Spinal cord (tissue), 10 donors: ENCODE data around the gene AFG1L. TPM values are rescaled to one million over a fixed set of nuclear protein-coding genes. Genes with fewer than 3 reads are reported as not detected.
"Not testable (repeated sequence)": the region's sequence is repeated elsewhere in the genome, so short reads cannot be mapped to it uniquely, and the experiment has no call there.

ENCODE experiments used
- DNase-seq, 6 donors: peaks; one replicate each; pipeline versions ENCODE4 v3.0.0 to v3.0.0-alpha.2; 2013 to 2015; ENCODE audit warnings: low spot score in 6 of 6, low read depth in 4 of 6
- H3K27ac ChIP-seq: one replicate; pipeline ENCODE4 v1.5.1; 2013; ENCODE audit warnings: low read depth, low read length, control low read depth
- H3K27me3 ChIP-seq: one replicate; pipeline ENCODE4 v1.6.1; 2013; ENCODE audit warnings: low read length; ENCODE audit not compliant: control insufficient read depth, insufficient read depth
- H3K36me3 ChIP-seq: one replicate; pipeline ENCODE4 v1.6.1; 2013; ENCODE audit warnings: low read length; ENCODE audit not compliant: control insufficient read depth, insufficient read depth
- H3K4me1 ChIP-seq: one replicate; pipeline ENCODE4 v1.6.1; 2013; ENCODE audit warnings: low read length; ENCODE audit not compliant: control insufficient read depth, insufficient read depth
- H3K4me3 ChIP-seq: one replicate; pipeline ENCODE4 v1.5.1; 2013; ENCODE audit warnings: low read depth, low read length, control low read depth
- H3K9me3 ChIP-seq: one replicate; pipeline ENCODE4 v1.6.1; 2013; ENCODE audit warnings: low read length; ENCODE audit not compliant: control insufficient read depth, insufficient read depth
- WGBS: methylation state at CpG from one replicate; pipeline ENCODE4 v1.1.5; 2013; ENCODE audit warnings: missing lambda C conversion rate; ENCODE audit not compliant: insufficient coverage; 5-methylcytosine and 5-hydroxymethylcytosine counted together
- polyA plus RNA-seq, 2 donors: library from polyadenylated mRNA; unstranded; fragments of 120-200 nt; gene quantifications; one replicate each; pipeline ENCODE4 v1.2.1, GENCODE V29; 2013; ENCODE audit not compliant: insufficient read length in 2 of 2
- total RNA-seq, 2 donors: library from RNA; depleted of rRNA in 1 of 2; stranded (reverse); fragments of 120-200 nt in 1 of 2; fragments of >200 nt in 1 of 2; gene quantifications; one replicate each; pipeline versions ENCODE4 v1.2.3 to v1.2.4, GENCODE V29; 2013 to 2014
- donor health status: healthy.

Gene AFG1L
- total and polyA plus RNA-seq, 4 donors = 5.6 to 12.0 (median 9.5) TPM

- no CpG with 5 or more reads among the region's 4 CpGs for WGBS
- not testable (repeated sequence) for H3K4me1 ChIP-seq, H3K4me3 ChIP-seq, H3K27ac ChIP-seq, H3K36me3 ChIP-seq, H3K27me3 ChIP-seq, H3K9me3 ChIP-seq, DNase-seq
Measured at GRCh38 chr6:108535920-108536535, 241.2 kb downstream of the AFG1L start.

- H3K4me3 ChIP-seq = no peak overlapping the region
- H3K27me3 ChIP-seq = no peaks in the 10 kb centered on the region
- WGBS = 17% methylated on average over 2 of the region's 5 CpGs
- H3K36me3 ChIP-seq = no peaks in the 10 kb centered on the region
- peak in 4 of 6 donors; percentile 65 to 96 (median 81) for DNase-seq
- H3K9me3 ChIP-seq = peaks cover 1% of the 10 kb centered on the region
- H3K27ac ChIP-seq = no peak overlapping the region
- H3K4me1 ChIP-seq = no peaks in the 10 kb centered on the region
Measured at GRCh38 chr6:108541843-108542759, 247.2 kb downstream of the AFG1L start.

- Histone ChIP-seq H3K36me3 (no peaks in the 10 kb centered on the region), H3K9me3 (peaks cover 1% of the 10 kb centered on the region), H3K4me3 (no peak overlapping the region), H3K4me1 (no peaks in the 10 kb centered on the region), H3K27me3 (no peaks in the 10 kb centered on the region), H3K27ac (no peak overlapping the region)
- DNase-seq = no peak
- WGBS = 91% methylated on average over 6 of the region's 7 CpGs
Measured at GRCh38 chr6:108543175-108543940, 248.5 kb downstream of the AFG1L start.

- Histone ChIP-seq H3K27me3 (no peaks in the 10 kb centered on the region), H3K9me3 (peaks cover 1% of the 10 kb centered on the region), H3K27ac (no peak overlapping the region), H3K36me3 (no peaks in the 10 kb centered on the region), H3K4me3 (no peak overlapping the region), H3K4me1 (no peaks in the 10 kb centered on the region)
- WGBS = 50% methylated on average over 1 of the region's 3 CpGs
- DNase-seq = no peak
Measured at GRCh38 chr6:108544606-108545005, 249.8 kb downstream of the AFG1L start.

GRCh38 chr6:108546079-108547049, 251.5 kb downstream of the AFG1L start:
- 90% methylated on average over 4 of the region's 6 CpGs for whole genome bisulfite sequencing
- no peaks in the 10 kb centered on the region for H3K27me3 ChIP-seq
- no peaks in the 10 kb centered on the region for H3K36me3 ChIP-seq
- no peak overlapping the region for H3K27ac ChIP-seq
- no peaks in the 10 kb centered on the region for H3K4me1 ChIP-seq
- no peak overlapping the region for H3K4me3 ChIP-seq
- DNase-seq = no peak
- no peaks in the 10 kb centered on the region for H3K9me3 ChIP-seq

- WGBS = no CpG with 5 or more reads among the region's 1 CpG
- H3K4me1 ChIP-seq = no peaks in the 10 kb centered on the region
- no peaks in the 10 kb centered on the region for H3K36me3 ChIP-seq
- H3K4me3 ChIP-seq = no peak overlapping the region
- DNase-seq = no peak
- no peaks in the 10 kb centered on the region for H3K9me3 ChIP-seq
- H3K27me3 ChIP-seq = no peaks in the 10 kb centered on the region
- H3K27ac ChIP-seq = no peak overlapping the region
Measured at GRCh38 chr6:108549241-108549640, 254.4 kb downstream of the AFG1L start.

GRCh38 chr6:108549741-108550140, 254.9 kb downstream of the AFG1L start:
- Histone ChIP-seq H3K9me3 (no peaks in the 10 kb centered on the region), H3K27ac (no peak overlapping the region), H3K27me3 (no peaks in the 10 kb centered on the region), H3K4me3 (no peak overlapping the region), H3K36me3 (no peaks in the 10 kb centered on the region), H3K4me1 (no peaks in the 10 kb centered on the region)
- no peak for DNase-seq
- WGBS = 100% methylated on average over 1 of the region's 3 CpGs

- Histone ChIP-seq H3K9me3 (no peaks in the 10 kb centered on the region), H3K36me3 (no peaks in the 10 kb centered on the region), H3K27me3 (no peaks in the 10 kb centered on the region), H3K27ac (no peak overlapping the region), H3K4me1 (no peaks in the 10 kb centered on the region), H3K4me3 (no peak overlapping the region)
- 63% methylated on average over 1 of the region's 3 CpGs for WGBS
- no peak for DNase-seq
Measured at GRCh38 chr6:108550256-108550655, 255.4 kb downstream of the AFG1L start.
